ENCODE measurements around the gene RNF187. TPM values are rescaled to one million over a fixed set of nuclear protein-coding genes. Genes with fewer than 3 reads are reported as not detected.

Gene RNF187
- polyA plus RNA-seq (2013, experiment 1 of 2) = 68.0 TPM
- 67.0 TPM for polyA plus RNA-seq (2013, experiment 2 of 2)

DNA sequence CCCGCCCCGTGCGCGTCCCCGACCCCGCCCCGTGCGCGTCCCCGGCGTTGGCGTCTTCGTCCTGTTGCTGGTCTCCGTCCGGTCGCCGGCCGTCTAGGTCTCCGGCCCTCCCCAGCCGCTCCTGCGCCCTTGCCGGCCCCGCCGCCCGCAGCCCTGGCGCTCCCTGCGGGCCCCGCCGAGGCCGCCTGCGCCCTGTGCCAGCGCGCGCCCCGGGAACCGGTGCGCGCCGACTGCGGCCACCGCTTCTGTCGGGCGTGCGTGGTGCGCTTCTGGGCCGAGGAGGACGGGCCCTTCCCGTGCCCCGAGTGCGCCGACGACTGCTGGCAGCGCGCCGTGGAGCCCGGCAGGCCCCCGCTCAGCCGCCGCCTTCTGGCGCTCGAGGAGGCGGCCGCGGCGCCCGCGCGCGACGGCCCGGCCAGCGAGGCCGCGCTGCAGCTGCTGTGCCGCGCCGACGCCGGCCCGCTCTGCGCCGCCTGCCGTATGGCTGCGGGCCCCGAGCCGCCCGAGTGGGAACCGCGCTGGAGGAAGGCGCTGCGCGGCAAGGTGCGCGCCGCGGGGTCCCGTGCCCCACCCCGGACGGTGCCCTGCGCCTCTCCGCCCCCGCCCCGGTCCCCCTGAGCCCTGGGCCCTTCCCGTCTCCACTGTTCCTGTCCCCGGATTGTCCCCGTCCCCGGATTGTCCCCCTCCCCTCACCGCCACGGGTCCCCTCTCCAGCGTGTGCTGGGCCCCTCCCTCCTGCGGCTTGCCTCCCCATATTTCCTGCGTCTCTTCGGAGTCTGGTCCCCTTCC is at the start of gene RNF187:
RNF187 (plus strand) TSS at position 47 of the 789 bp plus-strand sequence.
- Histone ChIP-seq H3K9me3 (ENCODE audit: control insufficient read depth, low read length) (no peaks in the 10 kb centered on the region), H2AK5ac (ENCODE audit: low read length, severe bottlenecking) (no peak within 1 kb of the TSS), H3K18ac (ENCODE audit: low read depth in 1 of 2, low read length in 2 of 2) (peak within 1 kb of the TSS; percentile 99 to 100), H2BK120ac (ENCODE audit: low read depth, low read length) (peak within 1 kb of the TSS; percentile 99), H3K23ac (ENCODE audit: low read length in 2 of 2) (peak within 1 kb of the TSS in 1 of 2 experiments; percentile 94), H3K79me1 (replicated peaks; ENCODE audit: low read length, poor library complexity, severe bottlenecking) (peaks cover 31% of the 10 kb centered on the region), H3K36me3 (ENCODE audit: control insufficient read depth in 1 of 2, insufficient read depth in 2 of 2, low read depth in 1 of 2, low read length in 2 of 2) (peaks cover 22 to 29% of the 10 kb centered on the region in 2 experiments), H2BK5ac (ENCODE audit: low read depth, low read length, poor library complexity, severe bottlenecking) (peak within 1 kb of the TSS; percentile 98), H2BK15ac (ENCODE audit: low read depth, poor library complexity, severe bottlenecking) (peak within 1 kb of the TSS; percentile 98), H3K4me1 (ENCODE audit: control insufficient read depth, insufficient read depth, low read depth, low read length) (peaks cover 21% of the 10 kb centered on the region), H3K4me2 (ENCODE audit: low read length, poor library complexity, severe bottlenecking) (peak within 1 kb of the TSS; percentile 82), H3K4ac (ENCODE audit: low read depth in 1 of 2, low read length in 2 of 2) (peak within 1 kb of the TSS; percentile 89 to 96), H2AFZ (ENCODE audit: low read depth, low read length) (peak within 1 kb of the TSS; percentile 99), H3K14ac (ENCODE audit: low read length in 2 of 2) (peak within 1 kb of the TSS; percentile 67 to 99), H2BK12ac (ENCODE audit: low read length in 2 of 2) (peak within 1 kb of the TSS; percentile 98 to 100), H3K27me3 (ENCODE audit: control insufficient read depth in 1 of 2, insufficient read depth in 1 of 2, low read length in 2 of 2) (peaks cover 0 to 2% of the 10 kb centered on the region in 2 experiments), H3K9ac (ENCODE audit: low read length) (peak within 1 kb of the TSS; percentile 99), H3K27ac (ENCODE audit: low read length, poor library complexity, severe bottlenecking) (peak within 1 kb of the TSS; percentile 100), H4K91ac (ENCODE audit: low read length) (peak within 1 kb of the TSS; percentile 100), H3K4me3 (ENCODE audit: insufficient read depth in 1 of 2, low read depth in 1 of 2, low read length in 2 of 2) (peak within 1 kb of the TSS; percentile 80 to 97), H4K8ac (ENCODE audit: low read length) (peak within 1 kb of the TSS; percentile 100)
- WGBS = under 1% methylated on average over 72 of the region's 113 CpGs
- no peak for DNase-seq

DNA sequence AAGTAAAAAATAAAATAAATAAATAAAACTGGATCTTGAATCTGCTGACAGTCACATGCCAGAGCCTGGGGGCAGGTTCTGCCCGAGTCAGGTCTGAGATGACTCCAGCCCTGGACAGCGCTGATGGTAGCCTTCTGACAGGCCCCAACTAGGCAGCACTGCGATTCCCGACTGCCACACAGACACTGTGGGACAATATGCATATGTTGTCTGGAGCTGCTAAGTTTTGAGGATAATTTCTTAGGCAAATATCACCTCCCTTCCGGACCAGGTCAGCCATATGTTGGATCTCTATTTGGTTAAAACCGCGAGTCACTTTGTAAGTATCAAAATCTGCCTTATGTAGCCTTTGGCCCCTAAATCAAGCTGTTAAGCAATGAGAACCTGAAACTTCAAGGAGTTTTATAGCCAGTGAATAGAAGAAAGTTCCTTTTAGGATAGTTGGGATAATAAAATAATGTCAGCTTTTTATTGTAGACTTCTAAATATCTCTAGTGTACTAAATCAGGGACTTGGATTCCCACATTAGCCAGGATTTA is 49.7 kb upstream of the RNF187 start:
- peaks cover 60 to 66% of the 10 kb centered on the region in 2 experiments for H3K27me3 ChIP-seq (ENCODE audit: control insufficient read depth in 1 of 2, insufficient read depth in 1 of 2, low read length in 2 of 2)
- no peak overlapping the region for H2BK12ac ChIP-seq (ENCODE audit: low read length in 2 of 2)
- no peak overlapping the region for H2BK120ac ChIP-seq (ENCODE audit: low read depth, low read length)
- H3K27ac ChIP-seq (ENCODE audit: low read length, poor library complexity, severe bottlenecking) = no peak overlapping the region
- no peak overlapping the region for H4K8ac ChIP-seq (ENCODE audit: low read length)
- H3K4me3 ChIP-seq (ENCODE audit: insufficient read depth in 1 of 2, low read depth in 1 of 2, low read length in 2 of 2) = no peak overlapping the region
- no peak overlapping the region for H2AK5ac ChIP-seq (ENCODE audit: low read length, severe bottlenecking)
- H2AFZ ChIP-seq (ENCODE audit: low read depth, low read length) = no peak overlapping the region
- no peaks in the 10 kb centered on the region for H3K4me1 ChIP-seq (ENCODE audit: control insufficient read depth, insufficient read depth, low read depth, low read length)
- no peak overlapping the region for H2BK15ac ChIP-seq (ENCODE audit: low read depth, poor library complexity, severe bottlenecking)
- H3K4me2 ChIP-seq (ENCODE audit: low read length, poor library complexity, severe bottlenecking) = no peak overlapping the region
- WGBS = 91% methylated on average over 7 of the region's 7 CpGs
- no peaks in the 10 kb centered on the region for H3K36me3 ChIP-seq (ENCODE audit: control insufficient read depth in 1 of 2, insufficient read depth in 2 of 2, low read depth in 1 of 2, low read length in 2 of 2)
- H3K23ac ChIP-seq (ENCODE audit: low read length in 2 of 2) = no peak overlapping the region
- H4K91ac ChIP-seq (ENCODE audit: low read length) = no peak overlapping the region
- no peak overlapping the region for H3K4ac ChIP-seq (ENCODE audit: low read depth in 1 of 2, low read length in 2 of 2)
- H3K79me1 ChIP-seq (replicated peaks; ENCODE audit: low read length, poor library complexity, severe bottlenecking) = no peaks in the 10 kb centered on the region
- no peak overlapping the region for H3K18ac ChIP-seq (ENCODE audit: low read depth in 1 of 2, low read length in 2 of 2)
- no peak overlapping the region for H2BK5ac ChIP-seq (ENCODE audit: low read depth, low read length, poor library complexity, severe bottlenecking)
- no peak overlapping the region for H3K9ac ChIP-seq (ENCODE audit: low read length)
- H3K14ac ChIP-seq (ENCODE audit: low read length in 2 of 2) = no peak overlapping the region
- DNase-seq = no peak
- no peaks in the 10 kb centered on the region for H3K9me3 ChIP-seq (ENCODE audit: control insufficient read depth, low read length)

DNA sequence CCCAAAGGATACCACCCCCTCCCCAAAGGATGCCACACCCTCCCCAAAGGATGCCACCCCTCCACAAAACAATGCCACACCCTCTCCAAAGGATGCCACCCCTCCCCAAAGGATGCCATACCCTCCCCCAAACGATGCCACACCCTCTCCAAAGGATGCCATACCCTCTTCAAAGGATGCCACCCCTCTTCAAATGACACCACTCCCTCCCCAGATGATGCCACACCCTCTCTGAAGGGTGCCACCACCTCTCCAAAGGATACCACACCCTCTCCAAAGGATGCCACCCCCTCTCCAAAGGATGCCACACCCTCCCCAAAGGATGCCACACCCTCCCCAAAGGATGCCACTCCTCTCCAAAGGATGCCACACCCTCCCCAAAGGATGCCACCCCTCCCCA is 48.9 kb upstream of the RNF187 start:
- Histone ChIP-seq H2BK15ac (ENCODE audit: low read depth, poor library complexity, severe bottlenecking) (no peak overlapping the region), H3K18ac (ENCODE audit: low read depth in 1 of 2, low read length in 2 of 2) (no peak overlapping the region), H3K23ac (ENCODE audit: low read length in 2 of 2) (no peak overlapping the region), H3K4me2 (ENCODE audit: low read length, poor library complexity, severe bottlenecking) (no peak overlapping the region), H3K79me1 (replicated peaks; ENCODE audit: low read length, poor library complexity, severe bottlenecking) (no peaks in the 10 kb centered on the region), H3K4me3 (ENCODE audit: insufficient read depth in 1 of 2, low read depth in 1 of 2, low read length in 2 of 2) (no peak overlapping the region), H4K91ac (ENCODE audit: low read length) (no peak overlapping the region), H2AFZ (ENCODE audit: low read depth, low read length) (no peak overlapping the region), H2AK5ac (ENCODE audit: low read length, severe bottlenecking) (no peak overlapping the region), H3K36me3 (ENCODE audit: control insufficient read depth in 1 of 2, insufficient read depth in 2 of 2, low read depth in 1 of 2, low read length in 2 of 2) (no peaks in the 10 kb centered on the region), H3K14ac (ENCODE audit: low read length in 2 of 2) (no peak overlapping the region), H3K27me3 (ENCODE audit: control insufficient read depth in 1 of 2, insufficient read depth in 1 of 2, low read length in 2 of 2) (peaks cover 61 to 66% of the 10 kb centered on the region in 2 experiments), H2BK5ac (ENCODE audit: low read depth, low read length, poor library complexity, severe bottlenecking) (no peak overlapping the region), H2BK12ac (ENCODE audit: low read length in 2 of 2) (no peak overlapping the region), H3K27ac (ENCODE audit: low read length, poor library complexity, severe bottlenecking) (no peak overlapping the region), H3K9me3 (ENCODE audit: control insufficient read depth, low read length) (no peaks in the 10 kb centered on the region), H2BK120ac (ENCODE audit: low read depth, low read length) (no peak overlapping the region), H4K8ac (ENCODE audit: low read length) (no peak overlapping the region), H3K4me1 (ENCODE audit: control insufficient read depth, insufficient read depth, low read depth, low read length) (no peaks in the 10 kb centered on the region), H3K4ac (ENCODE audit: low read depth in 1 of 2, low read length in 2 of 2) (no peak overlapping the region), H3K9ac (ENCODE audit: low read length) (no peak overlapping the region)
- DNase-seq = no peak
- 15% methylated on average over 1 of the region's 1 CpG for WGBS

DNA sequence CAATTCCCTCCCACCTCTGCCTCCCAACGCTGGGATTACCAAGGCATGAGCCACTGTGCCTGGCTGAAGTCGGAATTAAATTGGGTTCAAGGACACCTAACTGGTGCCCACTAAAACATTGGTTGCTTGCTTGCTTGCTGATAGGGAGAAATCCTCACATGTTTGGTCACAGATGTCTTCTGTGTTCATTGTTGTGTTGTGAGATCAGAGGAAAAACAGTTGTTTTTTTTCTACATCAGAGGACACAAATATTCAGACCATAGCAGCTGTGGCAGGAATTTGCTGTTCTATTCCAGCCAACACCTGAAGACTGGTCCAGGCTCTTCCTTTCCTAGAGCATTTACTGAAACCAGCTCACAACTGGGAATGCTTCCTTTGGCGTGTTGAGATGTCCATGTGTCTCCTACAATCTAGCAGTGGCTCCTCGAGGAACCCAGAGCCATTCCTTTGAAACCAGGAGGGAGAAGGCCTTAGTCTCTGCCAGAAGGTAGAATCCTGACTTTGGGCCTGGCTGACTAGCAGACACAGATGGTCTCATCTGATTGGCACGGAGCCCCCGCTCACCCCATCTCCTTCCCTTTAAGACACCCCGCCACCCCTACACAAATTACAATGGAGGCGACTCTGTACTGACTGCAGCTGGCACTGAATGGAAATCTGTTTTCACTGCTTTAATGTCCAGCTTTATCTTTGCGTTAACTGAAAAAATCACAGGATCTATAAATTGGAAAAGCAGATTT is 46.3 kb upstream of the RNF187 start:
- peaks cover 64 to 73% of the 10 kb centered on the region in 2 experiments for H3K27me3 ChIP-seq (ENCODE audit: control insufficient read depth in 1 of 2, insufficient read depth in 1 of 2, low read length in 2 of 2)
- H3K4ac ChIP-seq (ENCODE audit: low read depth in 1 of 2, low read length in 2 of 2) = no peak overlapping the region
- H4K91ac ChIP-seq (ENCODE audit: low read length) = no peak overlapping the region
- H2AFZ ChIP-seq (ENCODE audit: low read depth, low read length) = no peak overlapping the region
- H3K4me1 ChIP-seq (ENCODE audit: control insufficient read depth, insufficient read depth, low read depth, low read length) = peaks cover 4% of the 10 kb centered on the region
- H3K9me3 ChIP-seq (ENCODE audit: control insufficient read depth, low read length) = no peaks in the 10 kb centered on the region
- H3K27ac ChIP-seq (ENCODE audit: low read length, poor library complexity, severe bottlenecking) = no peak overlapping the region
- H3K4me2 ChIP-seq (ENCODE audit: low read length, poor library complexity, severe bottlenecking) = no peak overlapping the region
- no peak overlapping the region for H2AK5ac ChIP-seq (ENCODE audit: low read length, severe bottlenecking)
- 90% methylated on average over 9 of the region's 9 CpGs for WGBS
- no peaks in the 10 kb centered on the region for H3K36me3 ChIP-seq (ENCODE audit: control insufficient read depth in 1 of 2, insufficient read depth in 2 of 2, low read depth in 1 of 2, low read length in 2 of 2)
- H3K79me1 ChIP-seq (replicated peaks; ENCODE audit: low read length, poor library complexity, severe bottlenecking) = no peaks in the 10 kb centered on the region
- no peak overlapping the region for H2BK120ac ChIP-seq (ENCODE audit: low read depth, low read length)
- H2BK12ac ChIP-seq (ENCODE audit: low read length in 2 of 2) = no peak overlapping the region
- H3K18ac ChIP-seq (ENCODE audit: low read depth in 1 of 2, low read length in 2 of 2) = no peak overlapping the region
- H4K8ac ChIP-seq (ENCODE audit: low read length) = no peak overlapping the region
- H3K23ac ChIP-seq (ENCODE audit: low read length in 2 of 2) = peak overlapping the region in 1 of 2 experiments; percentile 14
- no peak overlapping the region for H2BK5ac ChIP-seq (ENCODE audit: low read depth, low read length, poor library complexity, severe bottlenecking)
- no peak overlapping the region for H3K14ac ChIP-seq (ENCODE audit: low read length in 2 of 2)
- no peak for DNase-seq
- no peak overlapping the region for H2BK15ac ChIP-seq (ENCODE audit: low read depth, poor library complexity, severe bottlenecking)
- no peak overlapping the region for H3K9ac ChIP-seq (ENCODE audit: low read length)
- H3K4me3 ChIP-seq (ENCODE audit: insufficient read depth in 1 of 2, low read depth in 1 of 2, low read length in 2 of 2) = no peak overlapping the region

Data from mesenchymal stem cell (in vitro differentiated cells and primary cell).